ENCODE results near the gene CPA2. TPM values are rescaled to one million over a fixed set of nuclear protein-coding genes. Genes with fewer than 3 reads are reported as not detected.

CPA2 gene
- total and polyA plus RNA-seq, 11 donors, result 0.17 to 1.1 (median 0.79) TPM; not detected in 6

GRCh38 chr7:130296221-130296951 lies 29.7 kb downstream of the CPA2 start:
- H3K27me3 ChIP-seq, result no peaks in the 10 kb centered on the region
- H3K4me1 ChIP-seq, result peaks cover 0 to 8% (median 0%) of the 10 kb centered on the region in 12 donors
- intact Hi-C loops (cut with DNase I), result no loop called here
- WGBS, 4 donors, result 89 to 93% (median 92%) methylated on average over 13 of the region's 13 CpGs
- no peaks in the 10 kb centered on the region for H3K9me3 ChIP-seq
- TF ChIP-seq CTCF (IDR thresholded peaks at IDR 0.05), result no peak
- TF ChIP-seq POLR2A (IDR thresholded peaks at IDR 0.05), result no peak
- no peak for ATAC-seq
- no peak overlapping the region for H3K27ac ChIP-seq
- H3K4me3 ChIP-seq, result no peak overlapping the region
- no peaks in the 10 kb centered on the region for H3K36me3 ChIP-seq
- DNase-seq, result no peak

GRCh38 chr7:130297628-130298543 lies 31.2 kb downstream of the CPA2 start:
- Histone ChIP-seq H3K27ac (no peak overlapping the region), H3K4me1 (peaks cover 0 to 3% (median 0%) of the 10 kb centered on the region in 12 donors), H3K36me3 (no peaks in the 10 kb centered on the region), H3K9me3 (no peaks in the 10 kb centered on the region), H3K4me3 (no peak overlapping the region), H3K27me3 (no peaks in the 10 kb centered on the region)
- no peak for TF ChIP-seq POLR2A (IDR thresholded peaks at IDR 0.05)
- no peak for TF ChIP-seq CTCF (IDR thresholded peaks at IDR 0.05)
- no peak for ATAC-seq
- WGBS, 4 donors, result 85 to 87% (median 87%) methylated on average over 16 to 20 of the region's 20 CpGs
- intact Hi-C loops (cut with DNase I), result no loop called here
- DNase-seq, result no peak

DNA sequence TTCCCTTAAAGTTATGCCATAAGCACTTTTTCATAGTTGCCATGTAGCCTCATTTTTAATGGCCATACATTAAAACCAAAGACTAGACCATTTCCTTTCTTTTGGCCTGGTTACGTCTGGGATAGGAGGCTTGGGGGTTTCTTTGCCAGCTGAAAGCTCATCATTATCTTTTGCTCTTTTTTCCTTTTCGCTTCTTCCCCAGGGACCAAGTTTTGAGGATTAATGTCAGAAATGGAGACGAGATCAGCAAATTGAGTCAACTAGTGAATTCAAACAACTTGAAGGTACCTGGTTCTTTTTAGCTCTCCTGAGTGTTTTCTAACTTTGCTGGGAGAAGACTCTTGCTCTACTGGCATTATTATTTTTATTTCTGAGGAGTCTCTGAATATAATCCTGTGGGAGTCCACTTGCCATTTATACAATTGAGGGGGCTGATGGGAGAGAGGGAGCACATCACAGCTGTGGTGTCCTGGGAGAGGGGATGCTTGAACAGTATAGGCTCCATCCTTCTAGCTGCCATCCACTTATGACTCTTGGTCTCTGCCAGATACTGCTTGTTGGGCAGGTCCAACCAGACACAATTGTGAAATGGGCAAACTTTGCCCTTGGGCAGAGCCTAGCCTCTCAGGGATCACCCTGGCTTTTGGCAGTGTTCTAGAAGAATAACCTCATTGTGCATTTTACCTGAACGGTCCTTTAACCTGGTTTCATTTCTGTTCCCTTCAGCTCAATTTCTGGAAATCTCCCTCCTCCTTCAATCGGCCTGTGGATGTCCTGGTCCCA lies 32.1 kb downstream of the CPA2 start:
- Histone ChIP-seq H3K27me3 (no peaks in the 10 kb centered on the region), H3K4me1 (no peaks in the 10 kb centered on the region), H3K9me3 (no peaks in the 10 kb centered on the region), H3K27ac (no peak overlapping the region), H3K36me3 (no peaks in the 10 kb centered on the region), H3K4me3 (no peak overlapping the region)
- WGBS, 4 donors, result 82 to 86% (median 85%) methylated on average over 5 of the region's 5 CpGs
- intact Hi-C loops (cut with DNase I), result no loop called here
- ATAC-seq, result no peak
- TF ChIP-seq POLR2A (IDR thresholded peaks at IDR 0.05), result no peak
- TF ChIP-seq CTCF (IDR thresholded peaks at IDR 0.05), result no peak
- DNase-seq, result no peak
